HUES48 (cell line): ENCODE measurements around the gene CLEC20A.

Experiments used
- H3K27ac ChIP-seq: one replicate; pipeline ENCODE4 v1.7.0; 2013; ENCODE audit warnings: low read depth, low read length, inconsistent platforms
- H3K27me3 ChIP-seq: 2 replicates; pipeline ENCODE4 v1.6.1; 2013; ENCODE audit warnings: mild to moderate bottlenecking, low read length; ENCODE audit not compliant: control insufficient read depth, insufficient read depth
- H3K36me3 ChIP-seq: 2 replicates; pipeline ENCODE4 v1.6.1; 2013; ENCODE audit warnings: low read length; ENCODE audit not compliant: control insufficient read depth, insufficient read depth
- H3K4me1 ChIP-seq: 2 replicates; pipeline ENCODE4 v1.6.1; 2013; ENCODE audit warnings: mild to moderate bottlenecking, low read length; ENCODE audit not compliant: control insufficient read depth, insufficient read depth
- H3K4me3 ChIP-seq: 2 replicates; pipeline ENCODE4 v1.5.1; 2013; ENCODE audit warnings: mild to moderate bottlenecking, low read depth, low read length
- H3K9ac ChIP-seq: 2 replicates; pipeline ENCODE4 v1.6.1; 2013; ENCODE audit warnings: mild to moderate bottlenecking, low read depth, low read length, moderate library complexity
- H3K9me3 ChIP-seq: 2 replicates; pipeline ENCODE4 v1.6.1; 2013; ENCODE audit warnings: low read length; ENCODE audit not compliant: control insufficient read depth, insufficient read depth

Gene CLEC20A

GRCh38 chr1:178488393-178488792 lies 8.4 kb downstream of the CLEC20A start:
- no peak overlapping the region for H3K4me3 ChIP-seq
- H3K27ac ChIP-seq = no peak overlapping the region
- H3K4me1 ChIP-seq = no peaks in the 10 kb centered on the region
- no peaks in the 10 kb centered on the region for H3K9me3 ChIP-seq
- no peaks in the 10 kb centered on the region for H3K36me3 ChIP-seq
- H3K9ac ChIP-seq = no peak overlapping the region
- H3K27me3 ChIP-seq = no peaks in the 10 kb centered on the region

GRCh38 chr1:178487070-178487615 lies 9.6 kb downstream of the CLEC20A start:
- Histone ChIP-seq H3K9ac (no peak overlapping the region), H3K4me3 (no peak overlapping the region), H3K27ac (no peak overlapping the region), H3K36me3 (no peaks in the 10 kb centered on the region), H3K9me3 (no peaks in the 10 kb centered on the region), H3K27me3 (no peaks in the 10 kb centered on the region), H3K4me1 (no peaks in the 10 kb centered on the region)

- H3K9me3 ChIP-seq = no peaks in the 10 kb centered on the region
- H3K36me3 ChIP-seq = no peaks in the 10 kb centered on the region
- H3K27ac ChIP-seq = no peak overlapping the region
- no peaks in the 10 kb centered on the region for H3K27me3 ChIP-seq
- no peak overlapping the region for H3K4me3 ChIP-seq
- no peaks in the 10 kb centered on the region for H3K4me1 ChIP-seq
- no peak overlapping the region for H3K9ac ChIP-seq
Measured at GRCh38 chr1:178486100-178487069, 10.4 kb downstream of the CLEC20A start.

GRCh38 chr1:178485541-178485981 lies 11.2 kb downstream of the CLEC20A start:
- H3K4me1 ChIP-seq = no peaks in the 10 kb centered on the region
- no peaks in the 10 kb centered on the region for H3K27me3 ChIP-seq
- H3K9me3 ChIP-seq = no peaks in the 10 kb centered on the region
- no peaks in the 10 kb centered on the region for H3K36me3 ChIP-seq
- H3K27ac ChIP-seq = no peak overlapping the region
- no peak overlapping the region for H3K9ac ChIP-seq
- H3K4me3 ChIP-seq = no peak overlapping the region

- Histone ChIP-seq H3K36me3 (no peaks in the 10 kb centered on the region), H3K27ac (no peak overlapping the region), H3K9ac (no peak overlapping the region), H3K4me1 (no peaks in the 10 kb centered on the region), H3K9me3 (no peaks in the 10 kb centered on the region), H3K4me3 (no peak overlapping the region), H3K27me3 (no peaks in the 10 kb centered on the region)
Measured at GRCh38 chr1:178484698-178485225, 12.0 kb downstream of the CLEC20A start.

- Histone ChIP-seq H3K36me3 (no peaks in the 10 kb centered on the region), H3K4me3 (no peak overlapping the region), H3K9ac (no peak overlapping the region), H3K9me3 (no peaks in the 10 kb centered on the region), H3K4me1 (no peaks in the 10 kb centered on the region), H3K27ac (no peak overlapping the region), H3K27me3 (no peaks in the 10 kb centered on the region)
Measured at GRCh38 chr1:178483251-178483957, 13.4 kb downstream of the CLEC20A start.

- H3K27ac ChIP-seq = no peak overlapping the region
- no peak overlapping the region for H3K4me3 ChIP-seq
- no peak overlapping the region for H3K9ac ChIP-seq
- H3K27me3 ChIP-seq = no peaks in the 10 kb centered on the region
- H3K4me1 ChIP-seq = peaks cover 19% of the 10 kb centered on the region; the same call in 1 of the 2 replicates
- no peaks in the 10 kb centered on the region for H3K9me3 ChIP-seq
- H3K36me3 ChIP-seq = peaks cover 27% of the 10 kb centered on the region
Measured at GRCh38 chr1:178477841-178478240, 18.9 kb downstream of the CLEC20A start.

GRCh38 chr1:178477373-178477772 lies 19.4 kb downstream of the CLEC20A start:
- H3K4me3 ChIP-seq = no peak overlapping the region
- H3K4me1 ChIP-seq = peaks cover 19% of the 10 kb centered on the region; the same call in 1 of the 2 replicates
- H3K9ac ChIP-seq = no peak overlapping the region
- H3K27me3 ChIP-seq = no peaks in the 10 kb centered on the region
- H3K9me3 ChIP-seq = no peaks in the 10 kb centered on the region
- H3K27ac ChIP-seq = no peak overlapping the region
- peaks cover 31% of the 10 kb centered on the region for H3K36me3 ChIP-seq

GRCh38 chr1:178472531-178472930 lies 24.2 kb downstream of the CLEC20A start:
- H3K4me1 ChIP-seq = peaks cover 19% of the 10 kb centered on the region; the same call in 1 of the 2 replicates
- peaks cover 64% of the 10 kb centered on the region for H3K36me3 ChIP-seq
- H3K27ac ChIP-seq = no peak overlapping the region
- H3K9me3 ChIP-seq = no peaks in the 10 kb centered on the region
- H3K4me3 ChIP-seq = no peak overlapping the region
- no peak overlapping the region for H3K9ac ChIP-seq
- no peaks in the 10 kb centered on the region for H3K27me3 ChIP-seq

GRCh38 chr1:178470411-178470960 lies 26.3 kb downstream of the CLEC20A start:
- Histone ChIP-seq H3K4me3 (no peak overlapping the region), H3K9me3 (no peaks in the 10 kb centered on the region), H3K36me3 (peaks cover 81% of the 10 kb centered on the region), H3K27me3 (no peaks in the 10 kb centered on the region), H3K27ac (no peak overlapping the region), H3K4me1 (no peaks in the 10 kb centered on the region; the same call in 1 of the 2 replicates), H3K9ac (no peak overlapping the region)
